Activated gamma-delta T cell treated with anti-CD3 and anti-CD28 coated beads, Interleukin-2, amount 50 U/mL, for 16 hours (primary cell): ENCODE measurements around the gene STX1A.
"Not testable (repeated sequence)": the region's sequence is repeated elsewhere in the genome, so short reads cannot be mapped to it uniquely, and the experiment has no call there.

Experiments used
- DNase-seq: peaks from one replicate; pipeline ENCODE4 v3.0.0-alpha.2; 2020; ENCODE audit warnings: low read depth

The STX1A gene

GRCh38 chr7:73735528-73735905 is 16.0 kb upstream of the STX1A start:
- DNase-seq: no peak

DNA sequence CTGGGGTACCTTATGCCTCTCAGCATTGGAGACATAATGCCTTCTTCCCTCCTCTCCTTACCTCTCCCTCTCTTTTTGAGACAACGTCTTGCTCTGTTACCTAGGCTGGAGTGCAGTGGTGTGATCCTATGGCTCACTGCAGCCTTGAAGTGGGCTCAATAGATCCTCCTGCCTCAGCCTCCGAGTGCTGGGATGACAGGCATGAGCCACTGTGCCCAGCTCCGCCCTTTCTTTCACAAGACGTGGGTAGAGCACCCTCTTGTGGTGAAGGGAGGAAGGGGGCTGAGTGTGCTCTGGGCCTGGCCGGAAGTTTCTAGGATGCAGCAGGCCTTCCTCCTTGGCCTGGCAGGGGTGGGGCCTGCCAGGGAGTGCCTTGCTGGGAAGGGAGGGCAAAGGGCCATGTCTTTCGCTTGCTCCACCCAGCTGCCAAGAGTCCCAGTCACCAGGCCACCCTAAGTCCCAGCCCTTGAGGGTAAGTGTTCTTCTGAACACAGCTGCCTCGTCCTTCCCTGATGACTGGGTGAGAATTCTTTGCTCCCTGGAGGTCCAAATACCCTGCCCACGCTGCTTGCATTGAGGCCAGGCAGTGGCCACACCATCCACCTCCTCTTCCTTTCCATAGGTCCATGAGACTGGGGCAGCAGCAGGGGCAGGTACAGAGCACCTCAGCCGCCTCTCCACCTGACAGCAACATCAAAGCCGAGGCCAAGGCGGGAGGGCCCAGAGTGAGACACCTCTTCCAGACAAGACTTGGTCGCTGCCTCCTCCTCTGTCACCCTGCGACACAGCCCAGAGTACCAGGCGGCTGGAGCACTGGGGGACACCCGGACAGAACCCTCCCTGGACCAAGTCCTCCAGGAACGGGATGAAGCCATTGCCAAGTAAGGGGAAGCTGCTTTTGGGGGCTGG is 15.4 kb upstream of the STX1A start:
- DNase-seq: peak; percentile 72

DNA sequence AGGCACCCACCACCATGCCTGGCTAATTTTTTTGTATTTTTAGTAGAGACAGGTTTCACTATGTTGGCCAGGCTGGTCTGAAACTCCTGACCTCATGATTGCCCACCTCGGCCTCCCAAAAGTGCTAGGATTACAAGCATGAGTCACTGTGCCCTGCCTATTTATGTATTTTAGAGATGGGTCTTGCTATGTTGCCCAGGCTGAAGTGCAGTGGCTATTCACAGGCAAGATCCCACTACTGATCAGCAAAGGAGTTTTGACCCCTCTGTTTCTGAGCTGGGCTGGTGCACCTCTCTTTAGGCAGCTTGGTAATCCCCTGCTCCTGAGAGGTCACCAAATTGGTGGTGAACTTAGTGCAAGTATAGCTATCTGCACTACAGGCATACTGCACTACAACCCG is 12.9 kb upstream of the STX1A start:
- DNase-seq: no peak

- DNase-seq: no peak
These were observed 11.0 kb upstream of the STX1A start for GRCh38 chr7:73730485-73730884.

DNA sequence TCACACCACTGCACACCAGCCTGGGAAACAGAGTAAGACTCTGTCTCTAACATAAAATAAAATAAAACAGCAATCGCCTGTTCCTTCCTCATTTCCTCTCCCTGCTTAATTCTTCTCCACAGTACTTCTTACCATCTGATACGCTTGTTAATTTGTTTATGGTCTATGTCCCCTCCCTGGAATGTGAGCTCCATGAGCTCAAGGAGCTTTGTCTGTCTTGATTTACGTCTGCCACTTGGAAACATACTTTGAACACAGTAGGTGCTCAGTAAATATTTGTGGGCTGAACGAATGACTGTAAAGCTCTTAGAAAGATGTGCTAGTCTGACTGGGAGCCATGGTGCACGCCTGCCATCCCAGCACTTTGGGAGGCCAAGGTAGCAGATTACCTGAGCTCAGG is 9.1 kb upstream of the STX1A start:
- DNase-seq: no peak

- DNase-seq: no peak
These were observed 8.5 kb upstream of the STX1A start for GRCh38 chr7:73727952-73728351.

DNA sequence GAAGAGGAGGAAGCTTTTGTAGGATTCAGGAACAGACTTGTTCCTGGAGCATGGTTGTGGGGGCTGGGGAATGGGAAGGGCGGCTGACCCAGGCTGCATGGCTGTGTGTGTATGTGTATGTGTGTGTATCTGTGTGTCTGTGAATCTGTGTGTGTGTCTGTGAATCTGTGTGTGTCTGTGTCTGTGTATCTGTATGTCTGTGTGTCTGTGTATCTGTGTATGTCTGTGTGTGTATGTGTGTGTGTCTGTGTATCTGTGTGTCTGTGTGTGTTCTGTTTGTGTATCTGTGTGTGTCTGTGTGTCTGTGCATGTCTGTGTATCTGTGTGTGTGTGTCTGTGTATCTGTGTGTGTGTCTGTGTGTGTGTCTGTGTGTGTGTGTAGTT is 6.6 kb upstream of the STX1A start:
- DNase-seq: no peak

GRCh38 chr7:73723813-73724212 is 4.3 kb upstream of the STX1A start:
- DNase-seq: no peak

DNA sequence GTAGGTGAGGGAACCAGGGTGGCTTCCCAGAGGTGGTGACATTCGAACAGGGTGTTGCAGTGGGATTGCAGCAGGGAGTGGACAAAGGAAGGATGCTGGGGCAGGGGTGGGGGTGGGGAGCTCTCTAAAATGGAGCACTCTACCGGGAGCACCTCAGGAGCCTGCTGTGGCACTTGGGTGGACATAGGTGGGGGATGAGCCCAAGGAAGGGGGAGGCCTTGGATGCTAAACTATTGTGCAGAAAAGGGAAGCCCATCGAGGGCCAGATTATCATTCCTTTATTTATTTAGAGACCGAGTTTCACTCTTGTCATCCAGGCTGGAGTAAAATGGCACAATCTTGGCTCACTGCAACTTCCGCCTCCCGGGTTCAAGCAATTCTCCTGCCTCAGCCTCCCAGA is 3.3 kb upstream of the STX1A start:
- DNase-seq: no peak

DNA sequence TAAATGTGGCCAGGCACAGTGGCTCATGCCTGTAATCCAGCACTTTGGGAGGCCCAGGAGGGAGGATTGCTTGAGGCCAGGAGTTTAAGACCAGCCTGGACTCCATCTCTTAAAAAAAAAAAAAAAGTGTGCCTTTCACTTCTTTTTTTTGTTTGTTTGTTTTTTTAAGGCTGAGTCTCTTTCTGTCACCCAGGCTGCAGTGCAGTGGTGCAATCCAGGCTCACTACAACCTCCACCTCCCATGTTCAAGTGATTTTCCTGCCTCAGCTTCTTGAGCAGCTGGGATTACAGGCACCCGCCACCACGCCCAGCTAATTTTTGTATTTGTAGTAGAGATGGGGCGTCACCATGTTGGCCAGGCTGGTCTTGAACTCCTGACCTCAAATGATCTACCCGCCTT is 2.7 kb upstream of the STX1A start:
- DNase-seq: not testable (repeated sequence)

GRCh38 chr7:73721377-73721817 is 1.9 kb upstream of the STX1A start:
- DNase-seq: no peak

DNA sequence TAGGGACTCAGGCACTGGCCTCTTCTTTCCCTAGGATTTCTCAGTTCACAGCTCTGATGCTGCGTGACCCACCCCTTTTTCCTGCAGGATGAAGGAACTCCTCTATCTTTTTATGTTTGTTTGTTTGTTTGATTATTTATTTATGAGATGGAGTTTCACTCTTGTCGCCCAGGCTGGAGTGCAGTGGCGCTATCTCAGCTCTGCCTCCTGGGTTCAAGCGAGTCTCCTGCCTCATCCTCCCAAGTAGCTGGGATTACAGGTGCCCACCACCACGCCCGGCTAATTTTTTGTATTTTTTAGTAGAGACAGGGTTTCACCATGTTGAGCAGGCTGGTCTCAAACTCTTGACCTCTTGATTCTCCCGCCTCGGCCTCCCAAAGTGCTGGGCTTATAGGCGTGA is 974 bp upstream of the STX1A start:
- DNase-seq: not testable (repeated sequence)

- DNase-seq: no peak
These were observed 319 bp upstream of the STX1A start for GRCh38 chr7:73719806-73720169.

GRCh38 chr7:73718438-73718881 is 1.0 kb downstream of the STX1A start:
- no peak for DNase-seq

DNA sequence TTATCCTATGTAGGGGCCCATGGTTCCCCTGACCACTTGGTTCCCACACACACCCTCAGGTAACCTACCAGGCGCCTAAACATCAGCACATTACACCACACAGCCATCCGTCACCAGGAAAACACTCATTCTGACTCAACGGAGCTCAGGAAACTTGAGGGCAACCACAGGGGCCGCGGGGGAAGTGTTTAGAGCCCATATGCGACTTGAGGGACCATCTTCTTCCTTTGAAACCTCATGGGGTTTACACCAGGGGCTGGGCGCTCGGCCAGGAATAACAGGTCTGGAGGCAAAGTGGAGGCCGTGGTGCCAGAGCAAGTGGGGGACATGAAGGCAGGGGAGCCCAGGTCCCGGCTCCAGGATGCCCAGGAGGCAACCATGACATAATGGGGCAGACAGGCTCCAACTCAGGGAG is 1.5 kb downstream of the STX1A start:
- DNase-seq: peak; percentile 74

GRCh38 chr7:73717025-73717807 is 2.3 kb downstream of the STX1A start:
- no peak for DNase-seq

DNA sequence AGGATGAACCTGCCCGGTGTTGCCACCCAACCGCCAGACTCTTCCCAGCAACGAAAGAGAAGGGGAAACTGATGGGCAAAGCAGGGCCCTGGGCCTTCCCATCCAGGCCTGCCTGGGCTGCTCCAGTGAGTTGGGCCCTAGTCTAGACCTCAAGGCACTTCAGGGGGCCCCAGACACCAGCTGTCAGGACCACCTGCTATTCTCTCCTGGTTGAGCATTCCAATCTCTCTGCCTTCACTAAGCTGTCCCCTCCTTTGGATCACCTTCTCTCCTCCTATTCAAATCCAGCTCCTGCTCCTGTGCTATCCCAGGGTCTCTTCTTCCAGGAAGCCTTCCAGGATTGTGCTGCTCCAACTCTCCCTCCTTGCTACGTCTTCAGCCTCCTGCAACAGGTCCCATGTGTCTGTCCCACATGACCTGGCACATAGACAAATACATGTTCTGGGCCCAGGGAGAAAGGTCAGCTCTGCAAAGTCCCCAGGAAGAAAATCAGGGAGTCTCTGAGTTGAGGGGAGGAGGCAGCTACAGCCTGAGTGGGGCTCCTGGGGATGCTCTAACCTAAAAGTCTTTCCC is 3.1 kb downstream of the STX1A start:
- DNase-seq: no peak

DNA sequence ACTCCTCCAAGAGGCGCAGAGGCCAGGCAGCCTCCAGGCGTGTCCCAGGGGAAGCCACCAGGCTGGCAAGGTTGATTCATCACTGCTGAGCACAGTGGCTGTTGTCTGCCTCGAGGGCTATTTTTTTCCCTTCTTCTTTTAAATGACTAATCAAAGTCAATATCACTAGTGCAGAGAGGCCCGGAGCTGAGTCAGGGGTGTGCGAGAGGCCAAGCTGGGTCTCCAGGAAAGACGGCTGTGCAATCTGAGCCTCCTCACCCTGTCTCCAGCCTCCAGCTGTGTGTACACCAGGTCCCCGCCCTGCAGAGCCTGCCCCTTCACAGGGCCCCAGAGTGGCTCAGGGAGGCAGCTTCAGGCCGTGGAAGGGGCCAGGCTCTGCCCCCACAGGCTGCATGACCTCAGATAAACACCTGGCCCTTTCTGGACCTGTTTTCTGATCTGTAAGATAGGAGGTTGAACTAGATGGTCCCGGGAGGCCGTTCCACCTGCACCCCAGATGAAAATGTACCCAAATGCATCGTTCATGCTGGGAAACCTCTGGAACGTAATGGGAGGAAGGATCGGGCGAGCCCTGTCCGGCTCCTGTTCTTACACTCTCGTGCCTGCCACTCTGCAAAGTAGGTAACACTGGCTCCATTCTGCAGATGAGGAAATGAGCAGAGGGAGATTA is 3.7 kb downstream of the STX1A start:
- DNase-seq: no peak

- DNase-seq: not testable (repeated sequence)
These were observed 6.2 kb downstream of the STX1A start for GRCh38 chr7:73713319-73713718.

GRCh38 chr7:73712773-73713172 is 6.7 kb downstream of the STX1A start:
- no peak for DNase-seq

DNA sequence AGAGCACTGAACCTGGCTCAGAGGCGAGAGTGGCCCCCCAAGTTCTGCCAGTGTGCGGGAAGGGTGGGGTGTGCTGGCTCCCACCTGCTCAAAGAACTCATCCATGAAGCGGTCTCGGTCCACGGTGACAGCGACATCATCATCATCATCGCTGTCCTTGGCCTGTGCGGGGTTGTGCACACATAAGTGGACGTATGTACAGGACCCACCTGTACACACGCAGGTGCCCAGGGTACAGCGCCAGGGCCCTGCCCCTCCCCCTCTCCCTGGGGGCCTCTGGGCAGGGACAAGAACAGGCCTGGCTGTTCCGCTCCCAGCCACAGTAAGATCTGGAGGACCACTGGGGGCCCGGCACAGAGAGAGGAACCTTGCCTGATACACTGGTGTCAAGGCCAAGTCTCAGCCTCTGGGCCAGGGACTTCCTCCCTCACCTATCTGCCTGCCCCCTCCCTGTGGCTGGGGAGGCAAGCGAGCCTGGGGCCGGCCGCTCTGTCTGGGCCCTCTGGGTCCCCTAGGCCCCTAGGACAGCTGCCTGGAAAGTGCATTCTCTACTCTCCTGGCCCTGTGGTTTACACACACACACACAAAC is 10.4 kb downstream of the STX1A start:
- DNase-seq: no peak

DNA sequence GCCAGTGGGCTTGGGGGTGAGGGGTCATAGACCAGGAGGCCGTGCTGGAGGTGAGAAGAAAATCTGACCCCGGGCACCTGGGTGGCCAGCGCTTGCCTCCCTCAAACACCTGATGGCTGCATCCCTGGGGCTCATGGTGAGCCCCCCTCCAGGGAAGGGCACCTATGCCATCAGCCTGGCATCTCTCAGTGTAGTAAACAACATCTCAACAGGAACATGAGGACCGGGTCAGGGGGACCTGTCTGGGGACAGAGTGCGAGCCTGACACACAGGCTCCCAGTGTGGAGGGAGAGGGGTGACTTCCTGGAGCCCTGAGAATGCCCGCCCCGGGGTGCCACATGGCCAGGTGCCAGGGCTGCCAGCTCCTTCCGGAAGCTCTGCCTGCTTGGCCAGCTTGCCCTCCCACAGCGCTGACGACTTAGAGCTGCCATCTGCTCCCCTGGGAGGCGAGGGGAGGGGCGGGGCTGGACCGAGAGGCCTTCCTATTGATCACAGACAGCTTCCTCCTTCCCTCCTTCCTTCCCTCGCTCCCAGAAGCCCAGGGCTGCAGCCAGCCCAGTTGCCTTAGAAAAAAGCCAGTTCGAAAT is 12.3 kb downstream of the STX1A start:
- DNase-seq: no peak
